Calu3 (cell line): ENCODE results near the gene CADM1. TPM values are rescaled to one million over a fixed set of nuclear protein-coding genes. Genes with fewer than 3 reads are reported as not detected.

ENCODE experiments used
- BruUV-seq: library from RNA; stranded (reverse); fragments of 400-500 nt; replicated peaks from 2 replicates; lab custom pipeline; 2021; lab: Mats Ljungman, UMichigan
- CTCF ChIA-PET: fragments of 300-600 bp; sonication (Branson Sonifier 250); formaldehyde crosslinking; loops from one replicate; lab custom pipeline; 2022; ENCODE audit warnings: antibody characterized with exemption; lab: Charles Lee
- DNase-seq: peaks from one replicate; pipeline ENCODE4 v3.0.0; 2022
- H3K27ac Mint-ChIP-seq: one replicate; pipeline ENCODE4 v1.8.0; 2022; ENCODE audit warnings: mixed read lengths; ENCODE audit not compliant: unreplicated experiment
- H3K27me3 Mint-ChIP-seq: one replicate; pipeline ENCODE4 v1.8.0; 2022; ENCODE audit warnings: mixed read lengths; ENCODE audit not compliant: unreplicated experiment
- H3K36me3 Mint-ChIP-seq: one replicate; pipeline ENCODE4 v1.8.0; 2022; ENCODE audit warnings: mild to moderate bottlenecking, moderate library complexity, mixed read lengths; ENCODE audit not compliant: insufficient read depth, unreplicated experiment
- H3K4me1 Mint-ChIP-seq: one replicate; pipeline ENCODE4 v1.8.0; 2022; ENCODE audit warnings: mild to moderate bottlenecking, low read depth, mixed read lengths; ENCODE audit not compliant: unreplicated experiment
- H3K4me3 Mint-ChIP-seq: one replicate; pipeline ENCODE4 v1.8.0; 2022; ENCODE audit warnings: mild to moderate bottlenecking, low read depth, moderate library complexity, mixed read lengths; ENCODE audit not compliant: unreplicated experiment
- H3K9me3 Mint-ChIP-seq: one replicate; pipeline ENCODE4 v1.8.0; 2022; ENCODE audit warnings: low read depth, mixed read lengths; ENCODE audit not compliant: unreplicated experiment
- intact Hi-C: fragments of 100-400 bp; cut with micrococcal nuclease; formaldehyde crosslinking; loops from one replicate; pipeline ENCODE4 v1.10.0; 2022; ENCODE audit not compliant: unreplicated experiment
- total RNA-seq: library from RNA; stranded (reverse); gene quantifications from 2 replicates; pipeline ENCODE4 v1.2.3, GENCODE V29; 2022
- TF ChIP-seq, protein P1 (sequence below): fragments of 200-600 bp; IDR thresholded peaks from one replicate; pipeline ENCODE4 v1.8.0; 2022; ENCODE audit warnings: antibody characterized with exemption; ENCODE audit not compliant: unreplicated experiment

CADM1 gene
- total RNA-seq, 1 experiment from 2014 or later = 0.68 TPM

DNA sequence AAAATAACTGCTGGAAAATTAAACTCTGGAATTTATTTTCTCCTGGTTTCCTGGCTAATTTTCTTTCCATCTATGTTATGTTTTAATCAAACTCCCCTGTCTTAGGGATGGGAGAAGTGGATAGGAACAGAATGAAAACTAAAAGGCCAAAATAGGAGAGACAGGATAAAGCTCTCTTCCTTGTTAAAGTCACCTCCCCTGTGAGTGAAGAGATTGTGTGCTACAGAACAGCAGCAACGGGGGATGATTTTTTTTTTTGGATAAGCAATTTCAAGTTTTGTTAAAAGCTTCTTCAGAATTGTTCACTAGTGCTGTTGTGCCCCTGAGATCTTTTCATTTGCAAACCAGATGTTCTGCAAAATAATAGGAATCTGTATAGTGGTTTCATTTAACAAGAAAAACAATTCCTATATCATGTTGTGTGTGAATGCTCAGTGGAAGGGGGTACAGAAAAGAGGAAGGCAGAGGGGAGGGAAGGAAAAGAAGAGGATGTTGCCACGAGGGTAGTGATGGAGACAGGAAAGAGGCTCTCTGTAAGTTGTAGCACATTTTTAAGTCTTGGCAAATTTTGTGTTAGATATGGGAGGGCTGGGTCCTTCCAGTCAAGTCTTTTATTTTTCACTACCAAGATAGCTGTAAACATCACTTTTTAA, 301.2 kb downstream of the CADM1 start:
- no peaks in the 10 kb centered on the region for H3K36me3 Mint-ChIP-seq
- no peaks in the 10 kb centered on the region for H3K4me1 Mint-ChIP-seq
- H3K27ac Mint-ChIP-seq = no peak overlapping the region
- DNase-seq = no peak
- TF ChIP-seq, protein P1, sequence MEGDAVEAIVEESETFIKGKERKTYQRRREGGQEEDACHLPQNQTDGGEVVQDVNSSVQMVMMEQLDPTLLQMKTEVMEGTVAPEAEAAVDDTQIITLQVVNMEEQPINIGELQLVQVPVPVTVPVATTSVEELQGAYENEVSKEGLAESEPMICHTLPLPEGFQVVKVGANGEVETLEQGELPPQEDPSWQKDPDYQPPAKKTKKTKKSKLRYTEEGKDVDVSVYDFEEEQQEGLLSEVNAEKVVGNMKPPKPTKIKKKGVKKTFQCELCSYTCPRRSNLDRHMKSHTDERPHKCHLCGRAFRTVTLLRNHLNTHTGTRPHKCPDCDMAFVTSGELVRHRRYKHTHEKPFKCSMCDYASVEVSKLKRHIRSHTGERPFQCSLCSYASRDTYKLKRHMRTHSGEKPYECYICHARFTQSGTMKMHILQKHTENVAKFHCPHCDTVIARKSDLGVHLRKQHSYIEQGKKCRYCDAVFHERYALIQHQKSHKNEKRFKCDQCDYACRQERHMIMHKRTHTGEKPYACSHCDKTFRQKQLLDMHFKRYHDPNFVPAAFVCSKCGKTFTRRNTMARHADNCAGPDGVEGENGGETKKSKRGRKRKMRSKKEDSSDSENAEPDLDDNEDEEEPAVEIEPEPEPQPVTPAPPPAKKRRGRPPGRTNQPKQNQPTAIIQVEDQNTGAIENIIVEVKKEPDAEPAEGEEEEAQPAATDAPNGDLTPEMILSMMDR = no peak
- intact Hi-C loops = no loop called here
- H3K4me3 Mint-ChIP-seq = no peak overlapping the region
- BruUV-seq = no TSS peak
- CTCF ChIA-PET = no interaction called here
- no peaks in the 10 kb centered on the region for H3K9me3 Mint-ChIP-seq
- H3K27me3 Mint-ChIP-seq = no peaks in the 10 kb centered on the region

DNA sequence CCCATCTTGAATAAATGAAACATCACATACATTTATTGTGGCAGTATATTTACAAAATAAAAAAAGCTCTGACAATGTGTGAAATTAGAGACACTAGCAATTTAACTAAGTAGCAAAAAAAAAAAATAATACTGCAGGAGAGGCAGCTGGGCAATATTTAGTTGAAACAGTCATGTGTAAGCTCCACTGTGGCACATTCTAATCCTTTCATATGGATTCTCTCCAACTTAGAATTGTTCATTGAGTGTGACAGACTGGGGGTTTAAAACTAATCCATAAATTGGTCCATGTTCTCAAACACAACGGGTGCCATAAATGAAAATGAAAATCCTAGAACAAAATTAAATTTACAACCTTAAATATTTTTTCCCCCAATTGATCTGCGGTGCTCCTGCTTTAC, 302.1 kb downstream of the CADM1 start:
- TF ChIP-seq, protein P1 = no peak
- no TSS peak for BruUV-seq
- DNase-seq = no peak
- Mint-ChIP-seq H3K27ac (no peak overlapping the region), H3K4me3 (no peak overlapping the region), H3K27me3 (no peaks in the 10 kb centered on the region), H3K4me1 (no peaks in the 10 kb centered on the region), H3K9me3 (no peaks in the 10 kb centered on the region), H3K36me3 (no peaks in the 10 kb centered on the region)
- CTCF ChIA-PET = no interaction called here
- intact Hi-C loops = no loop called here

DNA sequence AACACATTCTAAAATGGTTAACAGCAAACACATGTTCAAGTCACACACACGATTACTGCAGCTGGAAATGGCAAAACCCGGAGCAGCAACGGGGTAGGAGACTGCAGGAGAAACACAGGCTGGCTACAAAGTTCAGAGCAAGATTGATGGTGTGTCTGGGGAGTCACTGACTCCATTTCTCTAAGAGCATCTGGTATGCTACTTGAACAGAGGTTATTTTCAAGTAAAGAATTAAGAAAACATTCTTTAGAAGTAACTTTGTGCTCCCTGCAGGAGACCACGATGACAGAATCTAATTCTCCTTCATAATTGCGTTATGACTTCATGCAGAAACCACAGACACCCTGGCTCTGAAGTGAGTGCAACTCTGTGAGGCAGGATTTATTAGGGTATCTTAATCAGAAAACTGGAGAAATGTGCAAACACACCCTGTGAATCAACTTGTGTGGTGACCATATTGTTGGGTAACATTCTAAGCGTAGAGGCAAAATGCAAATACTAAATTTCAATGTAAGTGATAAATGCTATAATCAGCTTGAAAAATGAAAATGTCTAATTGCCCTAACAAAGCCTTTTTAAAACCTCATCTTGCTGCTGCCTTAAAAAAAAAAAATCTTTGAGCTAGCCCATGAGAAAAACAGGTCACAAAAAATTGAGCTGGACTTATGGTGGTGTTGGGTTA, 303.0 kb downstream of the CADM1 start:
- Mint-ChIP-seq H3K4me1 (no peaks in the 10 kb centered on the region), H3K27me3 (no peaks in the 10 kb centered on the region), H3K27ac (no peak overlapping the region), H3K4me3 (no peak overlapping the region), H3K9me3 (no peaks in the 10 kb centered on the region), H3K36me3 (no peaks in the 10 kb centered on the region)
- TF ChIP-seq, protein P1 = no peak
- intact Hi-C loops = no loop called here
- CTCF ChIA-PET = no interaction called here
- DNase-seq = no peak
- no TSS peak for BruUV-seq

- Mint-ChIP-seq H3K36me3 (no peaks in the 10 kb centered on the region), H3K4me3 (no peak overlapping the region), H3K27ac (no peak overlapping the region), H3K9me3 (no peaks in the 10 kb centered on the region), H3K27me3 (peaks cover 5% of the 10 kb centered on the region), H3K4me1 (no peaks in the 10 kb centered on the region)
- intact Hi-C loops = no loop called here
- CTCF ChIA-PET = no interaction called here
- no peak for DNase-seq
- TF ChIP-seq, protein P1 = no peak
- BruUV-seq = no TSS peak
Measured at GRCh38 chr11:115199481-115200069, 304.6 kb downstream of the CADM1 start.
